Mucosa of descending colon (tissue), 3 donors: ENCODE data around the gene PTPRJ. TPM values are rescaled to one million over a fixed set of nuclear protein-coding genes. Genes with fewer than 3 reads are reported as not detected.
"Not testable (repeated sequence)": the region's sequence is repeated elsewhere in the genome, so short reads cannot be mapped to it uniquely, and the experiment has no call there.

Experiments
- ATAC-seq: fragments of 200-7000 bp; cut with Tn5 transposase; one replicate; pipeline ENCODE4 v1.9.1; 2020; ENCODE audit warnings: mild to moderate bottlenecking, moderate library complexity
- DNase-seq, 3 donors: peaks; one replicate each; pipeline ENCODE4 v3.0.0-alpha.2; 2020
- H3K36me3 ChIP-seq: fragments of 200-600 bp; one replicate; pipeline ENCODE4 v1.8.0; 2021; ENCODE audit warnings: low read depth, mild to moderate bottlenecking
- H3K4me1 ChIP-seq: fragments of 200-600 bp; one replicate; pipeline ENCODE4 v1.8.0; 2021; ENCODE audit warnings: low read depth, mild to moderate bottlenecking
- H3K4me3 ChIP-seq: fragments of 200-600 bp; one replicate; pipeline ENCODE4 v1.8.0; 2021; ENCODE audit warnings: mild to moderate bottlenecking
- H3K9me3 ChIP-seq: fragments of 200-600 bp; one replicate; pipeline ENCODE4 v1.8.0; 2021; ENCODE audit warnings: mild to moderate bottlenecking
- CTCF ChIP-seq: fragments of 200-600 bp; IDR thresholded peaks from one replicate; pipeline ENCODE4 v1.8.0; 2022; ENCODE audit warnings: antibody characterized with exemption, mild to moderate bottlenecking
- intact Hi-C, 2 donors: fragments of 100-400 bp; cut with DNase I in 1 of 2; cut with micrococcal nuclease in 1 of 2; formaldehyde crosslinking; loops; one replicate each; pipeline versions ENCODE4 v1.11.0 to v1.11.1; 2022; cut with DNase I, micrococcal nuclease
- total RNA-seq, 3 donors: library from RNA; stranded (reverse); fragmentation: NEBNext Ultra II Directional in 2 of 3; extraction: Animal tissue kit (Norgen Biotek cat#: 25700) in 2 of 3; gene quantifications; one replicate each; pipeline versions ENCODE4 v1.2.1 to v1.2.4, GENCODE V29; 2021 to 2023
- donor health status: DM: no; HTN: no; CAD: no; lungs with moderate emphysema.
- donor health status: DM: no; HTN: no; CAD: no.
- donor health status: DM: no; HTN: yes; CAD: no.

The PTPRJ gene
- total RNA-seq, 3 donors from 2014 or later: 27.8 to 54.6 (median 44.0) TPM

- ATAC-seq (no peak), DNase-seq (no peak)
- Histone ChIP-seq H3K36me3 (no peaks in the 10 kb centered on the region), H3K4me3 (no peak overlapping the region), H3K9me3 (no peaks in the 10 kb centered on the region), H3K4me1 (no peaks in the 10 kb centered on the region)
- intact Hi-C loops: no loop called here
- TF ChIP-seq CTCF: no peak
Observed at GRCh38 chr11:48127521-48128183, 147.3 kb downstream of the PTPRJ start.

- Histone ChIP-seq H3K36me3 (no peaks in the 10 kb centered on the region), H3K4me1 (no peaks in the 10 kb centered on the region), H3K9me3 (no peaks in the 10 kb centered on the region), H3K4me3 (no peak overlapping the region)
- TF ChIP-seq CTCF: no peak
- DNase-seq (no peak), ATAC-seq (peak; percentile 77)
- intact Hi-C loops: no loop called here
Observed at GRCh38 chr11:48129697-48130395, 149.5 kb downstream of the PTPRJ start.

GRCh38 chr11:48134221-48134922 lies 154.0 kb downstream of the PTPRJ start:
- no peak for DNase-seq
- Histone ChIP-seq H3K36me3 (no peaks in the 10 kb centered on the region), H3K4me3 (no peak overlapping the region), H3K4me1 (peaks cover 11% of the 10 kb centered on the region), H3K9me3 (no peaks in the 10 kb centered on the region)
- ATAC-seq: no peak
- no peak for TF ChIP-seq CTCF
- intact Hi-C loops: no loop called here

- DNase-seq (peak in 2 of 3 donors; percentile 38 to 69), ATAC-seq (peak; percentile 91)
- Histone ChIP-seq H3K36me3 (no peaks in the 10 kb centered on the region), H3K9me3 (no peaks in the 10 kb centered on the region), H3K4me3 (no peak overlapping the region), H3K4me1 (peaks cover 11% of the 10 kb centered on the region)
- intact Hi-C loops: no loop called here
- TF ChIP-seq CTCF: no peak
Observed at GRCh38 chr11:48138222-48138621, 157.9 kb downstream of the PTPRJ start.

GRCh38 chr11:48139896-48140295 lies 159.5 kb downstream of the PTPRJ start:
- peaks cover 11% of the 10 kb centered on the region for H3K4me1 ChIP-seq
- H3K36me3 ChIP-seq, ATAC-seq, intact Hi-C loops, H3K9me3 ChIP-seq, H3K4me3 ChIP-seq, DNase-seq: not testable (repeated sequence)
